GM13976 (cell line): ENCODE data around the gene FTMT.

Source experiments
- DNase-seq: peaks from one replicate; pipeline ENCODE4 v3.0.0; 2012; ENCODE audit warnings: low spot score
- in situ Hi-C: fragments of 300-500 bp; cut with MboI; formaldehyde crosslinking; loops from one replicate; pipeline ENCODE4 v1.12.0; 2022; ENCODE audit warnings: low sequenced_read_pairs, mixed read lengths, inconsistent platforms; ENCODE audit not compliant: unreplicated experiment
- TF ChIP-seq, protein P1 (sequence below): IDR thresholded peaks from 2 replicates; pipeline ENCODE4 v1.5.1; 2012; ENCODE audit warnings: borderline replicate concordance, mild to moderate bottlenecking; ENCODE audit not compliant: insufficient read depth; ENCODE audit errors: extremely low read depth, missing control alignments, control extremely low read depth

FTMT gene

GRCh38 chr5:121899346-121899745, 47.7 kb downstream of the FTMT start:
- DNase-seq: no peak
- in situ Hi-C loops: no loop called here
- TF ChIP-seq, protein P1, sequence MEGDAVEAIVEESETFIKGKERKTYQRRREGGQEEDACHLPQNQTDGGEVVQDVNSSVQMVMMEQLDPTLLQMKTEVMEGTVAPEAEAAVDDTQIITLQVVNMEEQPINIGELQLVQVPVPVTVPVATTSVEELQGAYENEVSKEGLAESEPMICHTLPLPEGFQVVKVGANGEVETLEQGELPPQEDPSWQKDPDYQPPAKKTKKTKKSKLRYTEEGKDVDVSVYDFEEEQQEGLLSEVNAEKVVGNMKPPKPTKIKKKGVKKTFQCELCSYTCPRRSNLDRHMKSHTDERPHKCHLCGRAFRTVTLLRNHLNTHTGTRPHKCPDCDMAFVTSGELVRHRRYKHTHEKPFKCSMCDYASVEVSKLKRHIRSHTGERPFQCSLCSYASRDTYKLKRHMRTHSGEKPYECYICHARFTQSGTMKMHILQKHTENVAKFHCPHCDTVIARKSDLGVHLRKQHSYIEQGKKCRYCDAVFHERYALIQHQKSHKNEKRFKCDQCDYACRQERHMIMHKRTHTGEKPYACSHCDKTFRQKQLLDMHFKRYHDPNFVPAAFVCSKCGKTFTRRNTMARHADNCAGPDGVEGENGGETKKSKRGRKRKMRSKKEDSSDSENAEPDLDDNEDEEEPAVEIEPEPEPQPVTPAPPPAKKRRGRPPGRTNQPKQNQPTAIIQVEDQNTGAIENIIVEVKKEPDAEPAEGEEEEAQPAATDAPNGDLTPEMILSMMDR: no peak
